ENCODE data around the gene FRMD4A. TPM values are rescaled to one million over a fixed set of nuclear protein-coding genes. Genes with fewer than 3 reads are reported as not detected.
"Not testable (repeated sequence)": the region's sequence is repeated elsewhere in the genome, so short reads cannot be mapped to it uniquely, and the experiment has no call there.

Gene FRMD4A
- total and polyA plus RNA-seq, 8 donors, result 6.9 to 25.3 (median 11.3) TPM

DNA sequence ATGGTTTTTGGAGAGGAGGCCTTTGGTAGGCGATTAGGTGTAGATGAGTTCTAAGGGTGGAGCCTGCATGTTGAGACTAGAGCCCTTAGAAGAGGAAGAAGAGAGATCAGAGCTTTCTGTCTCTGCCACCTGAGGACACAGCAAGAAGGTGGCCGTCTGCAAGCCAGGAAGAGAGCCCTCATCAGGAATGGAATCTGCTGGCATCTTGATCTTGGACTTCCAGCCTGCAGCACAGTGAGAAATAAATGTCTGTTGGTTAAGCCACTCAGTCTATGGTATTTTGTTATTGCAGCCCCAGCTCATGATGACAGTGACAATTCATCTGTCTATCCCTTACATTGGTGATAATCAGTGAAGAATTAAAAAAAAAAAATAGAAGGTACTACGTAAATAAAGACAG lies 408.8 kb downstream of the FRMD4A start:
- Histone ChIP-seq H3K4me3 (no peak overlapping the region), H3K27ac (no peak overlapping the region), H3K36me3 (no peaks in the 10 kb centered on the region), H3K27me3 (no peaks in the 10 kb centered on the region), H3K9me3 (no peaks in the 10 kb centered on the region), H3K4me1 (no peaks in the 10 kb centered on the region)
- TF ChIP-seq POLR2A (IDR thresholded peaks at IDR 0.05), result no peak
- no peak for TF ChIP-seq POLR2AphosphoS5 (IDR thresholded peaks at IDR 0.05)
- no peak for TF ChIP-seq EP300 (IDR thresholded peaks at IDR 0.05)
- TF ChIP-seq, protein P1, sequence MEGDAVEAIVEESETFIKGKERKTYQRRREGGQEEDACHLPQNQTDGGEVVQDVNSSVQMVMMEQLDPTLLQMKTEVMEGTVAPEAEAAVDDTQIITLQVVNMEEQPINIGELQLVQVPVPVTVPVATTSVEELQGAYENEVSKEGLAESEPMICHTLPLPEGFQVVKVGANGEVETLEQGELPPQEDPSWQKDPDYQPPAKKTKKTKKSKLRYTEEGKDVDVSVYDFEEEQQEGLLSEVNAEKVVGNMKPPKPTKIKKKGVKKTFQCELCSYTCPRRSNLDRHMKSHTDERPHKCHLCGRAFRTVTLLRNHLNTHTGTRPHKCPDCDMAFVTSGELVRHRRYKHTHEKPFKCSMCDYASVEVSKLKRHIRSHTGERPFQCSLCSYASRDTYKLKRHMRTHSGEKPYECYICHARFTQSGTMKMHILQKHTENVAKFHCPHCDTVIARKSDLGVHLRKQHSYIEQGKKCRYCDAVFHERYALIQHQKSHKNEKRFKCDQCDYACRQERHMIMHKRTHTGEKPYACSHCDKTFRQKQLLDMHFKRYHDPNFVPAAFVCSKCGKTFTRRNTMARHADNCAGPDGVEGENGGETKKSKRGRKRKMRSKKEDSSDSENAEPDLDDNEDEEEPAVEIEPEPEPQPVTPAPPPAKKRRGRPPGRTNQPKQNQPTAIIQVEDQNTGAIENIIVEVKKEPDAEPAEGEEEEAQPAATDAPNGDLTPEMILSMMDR (IDR thresholded peaks at IDR 0.05), result no peak
- 59 to 73% (median 60%) methylated on average over 3 of the region's 3 CpGs for WGBS, 5 donors
- DNase-seq, result no peak
- intact Hi-C loops (cut with DNase I; ENCODE audit: low total_unique reads), result no loop called here

- H3K36me3 ChIP-seq; H3K27me3 ChIP-seq; H3K4me3 ChIP-seq; H3K4me1 ChIP-seq; H3K9me3 ChIP-seq; intact Hi-C loops (cut with DNase I; ENCODE audit: low total_unique reads); H3K27ac ChIP-seq; DNase-seq: not testable (repeated sequence)
- WGBS, 5 donors, result 59 to 82% (median 68%) methylated on average over 3 of the region's 3 CpGs
Observed at GRCh38 chr10:13921131-13921530, 409.6 kb downstream of the FRMD4A start.

- no peak for DNase-seq
- no peaks in the 10 kb centered on the region for H3K36me3 ChIP-seq
- no peaks in the 10 kb centered on the region for H3K9me3 ChIP-seq
- no peak for TF ChIP-seq POLR2AphosphoS5 (IDR thresholded peaks at IDR 0.05)
- no peaks in the 10 kb centered on the region for H3K27me3 ChIP-seq
- H3K4me1 ChIP-seq, result no peaks in the 10 kb centered on the region
- H3K4me3 ChIP-seq, result no peak overlapping the region
- no peak overlapping the region for H3K27ac ChIP-seq
- intact Hi-C loops (cut with DNase I; ENCODE audit: low total_unique reads), result no loop called here
- WGBS, 5 donors, result 26 to 50% (median 31%) methylated on average over 3 of the region's 3 CpGs
Observed at GRCh38 chr10:13920465-13920864, 410.3 kb downstream of the FRMD4A start.

DNA sequence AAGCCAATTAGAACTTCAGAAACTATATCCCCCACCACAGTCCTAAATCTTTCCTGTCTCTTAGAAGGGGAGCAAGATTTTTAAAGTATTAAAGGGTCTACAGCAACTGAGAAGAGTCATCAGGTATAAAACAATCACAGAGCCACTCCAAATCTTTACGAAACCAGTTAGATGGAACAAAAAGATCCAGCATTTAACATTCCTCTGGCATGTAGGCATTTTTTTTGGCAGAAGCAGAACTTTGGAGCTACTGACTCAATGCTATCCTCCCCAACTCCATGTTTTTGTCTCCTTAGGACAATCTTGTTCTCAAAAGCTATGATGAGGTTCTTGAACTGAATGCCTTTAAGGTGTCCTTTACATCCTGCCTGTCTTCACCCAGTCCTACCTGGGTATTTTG lies 410.7 kb downstream of the FRMD4A start:
- no peaks in the 10 kb centered on the region for H3K36me3 ChIP-seq
- DNase-seq, result no peak
- no peaks in the 10 kb centered on the region for H3K27me3 ChIP-seq
- intact Hi-C loops (cut with DNase I; ENCODE audit: low total_unique reads), result no loop called here
- no peaks in the 10 kb centered on the region for H3K9me3 ChIP-seq
- no peaks in the 10 kb centered on the region for H3K4me1 ChIP-seq
- H3K4me3 ChIP-seq, result no peak overlapping the region
- no peak overlapping the region for H3K27ac ChIP-seq
- TF ChIP-seq POLR2A (IDR thresholded peaks at IDR 0.05) (no peak), EP300 (IDR thresholded peaks at IDR 0.05) (no peak)
- TF ChIP-seq, protein P1 (IDR thresholded peaks at IDR 0.05), result no peak
- WGBS, 5 donors, result 89 to 100% (median 95%) methylated on average over 1 of the region's 1 CpG

- Histone ChIP-seq H3K4me3 (no peak overlapping the region), H3K36me3 (no peaks in the 10 kb centered on the region), H3K27me3 (no peaks in the 10 kb centered on the region), H3K4me1 (no peaks in the 10 kb centered on the region), H3K9me3 (no peaks in the 10 kb centered on the region), H3K27ac (no peak overlapping the region)
- WGBS, 5 donors, result 77 to 92% (median 90%) methylated on average over 3 of the region's 3 CpGs
- TF ChIP-seq EP300 (IDR thresholded peaks at IDR 0.05), result no peak
- TF ChIP-seq, protein P1 (IDR thresholded peaks at IDR 0.05), result no peak
- TF ChIP-seq POLR2AphosphoS5 (IDR thresholded peaks at IDR 0.05), result no peak
- TF ChIP-seq POLR2A (IDR thresholded peaks at IDR 0.05), result no peak
- no peak for DNase-seq
- intact Hi-C loops (cut with DNase I; ENCODE audit: low total_unique reads), result no loop called here
Observed at GRCh38 chr10:13917791-13918190, 412.9 kb downstream of the FRMD4A start.

All from stomach (tissue), 9 donors.